Gastroesophageal sphincter (tissue), 3 donors: Measurements from ENCODE around the gene SOCS2.
A peak's percentile ranks its signal among the peaks of the same experiment; 100 is the strongest.

Experiments used
- POLR2A ChIP-seq, 2 donors: fragments of 450-650 bp; IDR thresholded peaks; one replicate each; pipeline ENCODE4 v1.6.1; 2017; ENCODE audit warnings: antibody characterized with exemption in 2 of 2, mild to moderate bottlenecking in 2 of 2, moderate library complexity in 1 of 2
- TF ChIP-seq, protein P1 (sequence below), 4 experiments: fragments of 200-600 bp in 2 of 4; fragments of 450-650 bp in 2 of 4; sonication (generic) in 1 of 4; IDR thresholded peaks; one replicate each; pipeline ENCODE4 v1.5.1; 2017 to 2019; ENCODE audit warnings: antibody characterized with exemption in 4 of 4, mild to moderate bottlenecking in 2 of 4, moderate library complexity in 2 of 4

DNA sequence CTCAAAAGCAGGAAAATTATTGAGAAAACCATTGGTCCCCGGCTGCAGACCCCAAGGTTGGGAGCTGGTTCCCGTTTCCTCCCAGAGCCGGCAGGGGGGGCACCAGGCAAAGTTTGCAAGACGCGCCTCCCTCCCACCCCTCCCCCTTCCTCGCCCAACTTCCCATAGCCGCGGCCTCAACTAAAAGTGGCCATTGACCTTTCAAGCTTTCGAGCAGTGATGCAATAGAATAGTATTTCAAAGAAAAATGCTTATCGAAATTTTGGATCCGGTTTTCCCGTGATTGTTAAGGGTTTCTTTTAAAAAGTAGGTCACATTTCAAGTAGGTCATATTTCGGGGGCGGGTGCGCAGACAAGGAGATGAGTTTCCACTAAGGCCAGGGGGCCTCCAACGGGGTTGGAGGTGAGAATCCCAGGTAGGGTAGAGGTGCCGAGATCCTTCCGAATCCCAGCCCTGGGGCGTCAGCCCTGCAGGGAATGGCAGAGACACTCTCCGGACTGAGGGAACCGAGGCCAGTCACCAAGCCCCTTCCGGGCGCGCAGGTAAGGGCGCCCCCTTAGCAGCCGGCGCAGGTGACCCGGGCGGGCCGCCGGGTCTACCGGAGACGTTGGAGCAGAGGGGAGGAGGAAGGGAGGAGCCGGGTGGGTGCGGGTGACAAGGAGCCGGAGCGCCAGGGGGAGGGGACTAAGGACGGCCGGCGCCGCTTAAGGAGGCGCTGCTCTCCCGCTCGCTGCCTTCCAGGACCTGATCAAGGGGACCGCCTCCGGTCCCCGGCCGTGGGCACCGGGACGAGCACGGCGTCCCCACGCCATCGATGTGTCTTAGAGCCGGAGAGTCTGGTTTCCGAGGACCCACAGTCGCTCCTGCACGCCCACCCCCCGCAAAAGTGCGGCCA, 2.6 kb upstream of the SOCS2 start:
- TF ChIP-seq POLR2A (IDR thresholded peaks at IDR 0.05), result no peak
- TF ChIP-seq, protein P1, sequence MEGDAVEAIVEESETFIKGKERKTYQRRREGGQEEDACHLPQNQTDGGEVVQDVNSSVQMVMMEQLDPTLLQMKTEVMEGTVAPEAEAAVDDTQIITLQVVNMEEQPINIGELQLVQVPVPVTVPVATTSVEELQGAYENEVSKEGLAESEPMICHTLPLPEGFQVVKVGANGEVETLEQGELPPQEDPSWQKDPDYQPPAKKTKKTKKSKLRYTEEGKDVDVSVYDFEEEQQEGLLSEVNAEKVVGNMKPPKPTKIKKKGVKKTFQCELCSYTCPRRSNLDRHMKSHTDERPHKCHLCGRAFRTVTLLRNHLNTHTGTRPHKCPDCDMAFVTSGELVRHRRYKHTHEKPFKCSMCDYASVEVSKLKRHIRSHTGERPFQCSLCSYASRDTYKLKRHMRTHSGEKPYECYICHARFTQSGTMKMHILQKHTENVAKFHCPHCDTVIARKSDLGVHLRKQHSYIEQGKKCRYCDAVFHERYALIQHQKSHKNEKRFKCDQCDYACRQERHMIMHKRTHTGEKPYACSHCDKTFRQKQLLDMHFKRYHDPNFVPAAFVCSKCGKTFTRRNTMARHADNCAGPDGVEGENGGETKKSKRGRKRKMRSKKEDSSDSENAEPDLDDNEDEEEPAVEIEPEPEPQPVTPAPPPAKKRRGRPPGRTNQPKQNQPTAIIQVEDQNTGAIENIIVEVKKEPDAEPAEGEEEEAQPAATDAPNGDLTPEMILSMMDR (IDR thresholded peaks at IDR 0.05), result peak; percentile 60 to 93 (median 81)
